ENCODE data around the gene APBA1.

APBA1 gene

GRCh38 chr9:69621730-69622460, 50.3 kb downstream of the APBA1 start:
- no peak for DNase-seq (ENCODE audit: low read depth)
- no peak overlapping the region for H3K4me3 ChIP-seq (ENCODE audit: control insufficient read depth, low read depth, low read length)
- TF ChIP-seq CTCF (conservative IDR thresholded peaks at IDR 0.05; ENCODE audit: control insufficient read depth, insufficient read depth, low read depth, low read length), result no peak

GRCh38 chr9:69620731-69621130, 51.4 kb downstream of the APBA1 start:
- H3K4me3 ChIP-seq (ENCODE audit: control insufficient read depth, low read depth, low read length), result no peak overlapping the region
- no peak for DNase-seq (ENCODE audit: low read depth)
- no peak for TF ChIP-seq CTCF (conservative IDR thresholded peaks at IDR 0.05; ENCODE audit: control insufficient read depth, insufficient read depth, low read depth, low read length)

- no peak for DNase-seq (ENCODE audit: low read depth)
- H3K4me3 ChIP-seq (ENCODE audit: control insufficient read depth, low read depth, low read length), result no peak overlapping the region
- no peak for TF ChIP-seq CTCF (conservative IDR thresholded peaks at IDR 0.05; ENCODE audit: control insufficient read depth, insufficient read depth, low read depth, low read length)
These were observed 52.9 kb downstream of the APBA1 start for GRCh38 chr9:69619233-69619632.

- DNase-seq (ENCODE audit: low read depth), result no peak
- no peak for TF ChIP-seq CTCF (conservative IDR thresholded peaks at IDR 0.05; ENCODE audit: control insufficient read depth, insufficient read depth, low read depth, low read length)
- H3K4me3 ChIP-seq (ENCODE audit: control insufficient read depth, low read depth, low read length), result no peak overlapping the region
These were observed 55.2 kb downstream of the APBA1 start for GRCh38 chr9:69617006-69617405.

- no peak for DNase-seq (ENCODE audit: low read depth)
- TF ChIP-seq CTCF (conservative IDR thresholded peaks at IDR 0.05; ENCODE audit: control insufficient read depth, insufficient read depth, low read depth, low read length), result no peak
- H3K4me3 ChIP-seq (ENCODE audit: control insufficient read depth, low read depth, low read length), result no peak overlapping the region
These were observed 56.3 kb downstream of the APBA1 start for GRCh38 chr9:69615880-69616279.

GRCh38 chr9:69611221-69611620, 61.0 kb downstream of the APBA1 start:
- no peak overlapping the region for H3K4me3 ChIP-seq (ENCODE audit: control insufficient read depth, low read depth, low read length)
- DNase-seq (ENCODE audit: low read depth), result no peak
- TF ChIP-seq CTCF (conservative IDR thresholded peaks at IDR 0.05; ENCODE audit: control insufficient read depth, insufficient read depth, low read depth, low read length), result no peak

GRCh38 chr9:69609156-69609555, 63.0 kb downstream of the APBA1 start:
- H3K4me3 ChIP-seq (ENCODE audit: control insufficient read depth, low read depth, low read length), result no peak overlapping the region
- DNase-seq (ENCODE audit: low read depth), result no peak
- no peak for TF ChIP-seq CTCF (conservative IDR thresholded peaks at IDR 0.05; ENCODE audit: control insufficient read depth, insufficient read depth, low read depth, low read length)
